ENCODE data around the gene CCDC92. TPM values are rescaled to one million over a fixed set of nuclear protein-coding genes. Genes with fewer than 3 reads are reported as not detected.

The CCDC92 gene
- total and polyA plus RNA-seq, 10 of the 15 experiments (the other 5 are each of a cell fraction or from before 2014, with no cell fraction given): 0.53 to 11.8 (median 4.2) TPM

DNA sequence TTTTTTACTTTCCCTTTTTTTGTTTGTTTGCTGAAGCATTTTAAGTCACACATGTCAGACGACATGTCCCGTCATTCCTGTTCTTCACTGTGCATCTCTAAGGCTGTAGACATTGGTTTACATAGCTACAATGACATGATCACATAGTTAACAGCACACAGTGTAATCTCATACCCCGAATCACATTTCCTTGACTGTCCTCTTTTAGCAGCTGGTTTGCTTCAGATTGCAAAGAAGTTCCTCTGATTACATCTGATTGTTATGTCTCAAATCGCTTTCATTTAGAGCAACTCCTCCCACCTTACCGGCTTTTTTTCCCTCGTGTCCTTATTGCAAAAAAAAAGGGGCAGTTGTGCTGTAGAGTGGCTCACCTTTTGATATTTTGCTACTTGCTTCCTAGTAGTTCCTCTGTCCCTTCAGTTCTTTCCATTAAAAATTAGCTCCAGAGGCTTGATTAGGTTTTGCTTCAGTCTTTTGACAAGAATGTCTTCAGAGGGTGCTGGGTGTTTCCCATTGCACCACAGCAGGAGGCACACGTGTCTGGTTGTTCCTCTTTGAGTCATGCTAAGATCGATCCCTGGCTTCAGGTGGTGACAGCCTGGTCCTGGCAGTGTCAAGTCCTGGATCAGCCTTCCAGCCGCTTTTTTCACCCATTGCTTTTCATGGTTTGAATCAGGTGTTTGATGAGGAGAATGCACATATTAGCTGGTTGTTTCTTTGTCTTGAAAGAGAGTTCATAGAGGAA is 35.4 kb upstream of the CCDC92 start:
- no peaks in the 10 kb centered on the region for H3K27me3 ChIP-seq (replicated peaks in 1 of 2; ENCODE audit: control insufficient read depth in 2 of 2, insufficient read depth in 2 of 2, low read length in 1 of 2)
- H3K4me2 ChIP-seq (ENCODE audit: control insufficient read depth, insufficient read depth): no peak overlapping the region
- H3K4me1 ChIP-seq (ENCODE audit: control insufficient read depth, insufficient read depth, low read length): peaks cover 14% of the 10 kb centered on the region
- H3K9ac ChIP-seq (ENCODE audit: control insufficient read depth, insufficient read depth, low read length): no peak overlapping the region
- no peak overlapping the region for H3K4me3 ChIP-seq
- SMC1A ChIA-PET (ENCODE audit: uncharacterized antibody, unreplicated experiment): interaction anchor here (1.7 kb wide), 1 partner anchor 13 kb away, joined by 3 read pairs; no protein-coding TSS in a partner anchor
- POLR2A ChIA-PET: no interaction called here
- no peak for TF ChIP-seq YY1 (IDR thresholded peaks at IDR 0.05; ENCODE audit: low read depth, low read length)
- no peak for TF ChIP-seq JUND (IDR thresholded peaks at IDR 0.05; ENCODE audit: low read depth, low read length)
- TF ChIP-seq SIX5 (IDR thresholded peaks at IDR 0.05; ENCODE audit: low read depth, low read length, severe bottlenecking): no peak
- peak; percentile 31 for TF ChIP-seq JUNB (IDR thresholded peaks at IDR 0.05)
- peak in 1 of 2 experiments; percentile 44; a peak in 1 of 4 replicates for TF ChIP-seq BHLHE40 (IDR thresholded peaks at IDR 0.05; ENCODE audit: borderline replicate concordance in 1 of 2, low read depth in 2 of 2, low read length in 1 of 2)
- no peak for TF ChIP-seq TCF12 (IDR thresholded peaks at IDR 0.05; ENCODE audit: low read depth, low read length)
- TF ChIP-seq EP300 (IDR thresholded peaks at IDR 0.05; ENCODE audit: borderline replicate concordance in 1 of 2, control insufficient read depth in 1 of 2, low read depth in 2 of 2, low read length in 2 of 2): no peak
- 0 out of 2 replicates have a peak, but pooled peaks have one; percentile 22 for TF ChIP-seq EED (IDR thresholded peaks at IDR 0.05; ENCODE audit: low read depth)
- no TSS peak for BruUV-seq (replicated peaks)
- DNase-seq (ENCODE audit: low read depth, low spot score) (no peak), ATAC-seq (peak; percentile 63), FAIRE-seq (no peak)
- RAD21 ChIA-PET (ENCODE audit: unreplicated experiment): no interaction called here
- H3K36me3 ChIP-seq (ENCODE audit: control insufficient read depth in 2 of 2, insufficient read depth in 2 of 2, low read length in 1 of 2): peaks cover 5 to 20% of the 10 kb centered on the region in 2 experiments; a peak in 3 of 4 replicates
- H3K27ac ChIP-seq (ENCODE audit: control insufficient read depth, insufficient read depth): no peak overlapping the region
- in situ Hi-C loops (cut with MboI): no loop called here
- H4K20me1 ChIP-seq (ENCODE audit: control insufficient read depth, insufficient read depth): no peaks in the 10 kb centered on the region
- no peaks in the 10 kb centered on the region for H3K9me3 ChIP-seq (replicated peaks; ENCODE audit: control insufficient read depth, insufficient read depth, low read length)
- WGBS (ENCODE audit: insufficient coverage, insufficient replicate concordance, low lambda C conversion rate, missing lambda C conversion rate): 73% methylated on average over 9 of the region's 9 CpGs
- no peaks in the 10 kb centered on the region; the same call in 1 of the 2 replicates for H3K79me2 ChIP-seq (ENCODE audit: control insufficient read depth, insufficient read depth, low read length)
- H2AFZ ChIP-seq (ENCODE audit: control insufficient read depth, low read depth, low read length): no peak overlapping the region
- CTCF ChIA-PET: interaction anchor here (1.0 to 1.1 kb wide), 2 partner anchors 24 to 764 kb away, joined by 3 read pairs; no protein-coding TSS in a partner anchor
- intact Hi-C loops (cut with micrococcal nuclease; ENCODE audit: unreplicated experiment): no loop called here

Measured in GM12878 (cell line).